Gastrocnemius medialis (tissue), 4 donors: Measurements from ENCODE around the gene INS. TPM values are rescaled to one million over a fixed set of nuclear protein-coding genes. Genes with fewer than 3 reads are reported as not detected.
A peak's percentile ranks its signal among the peaks of the same experiment; 100 is the strongest.

Experiments
- ATAC-seq, 2 donors: fragments of 150-250 bp; one replicate each; pipeline ENCODE4 v1.9.1; 2016
- DNase-seq, 2 donors: peaks; one replicate each; pipeline ENCODE4 v3.0.0-alpha.2; 2019
- H3K27ac ChIP-seq, 4 donors: fragments of 200-600 bp; sonication (generic); 1 replicate in 1 of 4; 2 replicates in 3 of 4; pipeline ENCODE4 v1.5.1; 2016 to 2018; ENCODE audit warnings: mild to moderate bottlenecking in 2 of 4, moderate library complexity in 1 of 4
- H3K27me3 ChIP-seq, 3 donors: fragments of 200-600 bp; sonication (generic) in 2 of 3; 1 replicate in 1 of 3; 2 replicates in 2 of 3; pipeline versions ENCODE4 v1.5.1 to v1.6.0; 2016 to 2019; ENCODE audit warnings: mild to moderate bottlenecking in 1 of 3, moderate library complexity in 1 of 3
- H3K36me3 ChIP-seq, 2 donors: fragments of 200-600 bp; sonication (generic) in 1 of 2; one replicate each; pipeline ENCODE4 v1.5.1; 2017 to 2018
- H3K4me1 ChIP-seq, 2 donors: fragments of 200-600 bp; sonication (generic) in 1 of 2; one replicate each; pipeline ENCODE4 v1.5.1; 2016 to 2017; ENCODE audit warnings: mild to moderate bottlenecking in 2 of 2
- H3K4me3 ChIP-seq, 4 donors: fragments of 200-600 bp; sonication (generic) in 3 of 4; 1 replicate in 1 of 4; 2 replicates in 3 of 4; pipeline ENCODE4 v1.5.1; 2016 to 2019; ENCODE audit warnings: mild to moderate bottlenecking in 2 of 4
- H3K9me3 ChIP-seq, 3 donors: fragments of 200-600 bp; sonication (generic) in 2 of 3; 1 replicate in 1 of 3; 2 replicates in 2 of 3; pipeline ENCODE4 v1.5.1; 2016 to 2019
- CTCF ChIP-seq, 5 experiments: fragments of 450-650 bp in 3 of 5; fragments of 200-600 bp in 2 of 5; sonication (generic) in 2 of 5; IDR thresholded peaks in 4 of 5; conservative IDR thresholded peaks in 1 of 5; 1 replicate in 4 of 5; 2 replicates in 1 of 5; pipeline ENCODE4 v1.5.1; 2016 to 2019; ENCODE audit warnings: antibody characterized with exemption in 5 of 5, mild to moderate bottlenecking in 3 of 5, moderate library complexity in 3 of 5
- POLR2A ChIP-seq, 2 donors: fragments of 450-650 bp; IDR thresholded peaks; one replicate each; pipeline ENCODE4 v1.6.1; 2017; ENCODE audit warnings: antibody characterized with exemption in 2 of 2, mild to moderate bottlenecking in 2 of 2, moderate library complexity in 2 of 2
- in situ Hi-C, 4 donors: fragments of 200-750 bp; cut with MboI; loops; one replicate each; pipeline versions ENCODE4 v1.15.0 to v1.8.0; 2017; ENCODE audit warnings: low sequenced_read_pairs in 4 of 4
- intact Hi-C: fragments of 100-400 bp; cut with DNase I; formaldehyde crosslinking; loops from one replicate; pipeline ENCODE4 v1.15.1; 2023; ENCODE audit warnings: low total_unique reads
- total RNA-seq, 4 donors: library from RNA; depleted of rRNA; stranded (reverse); fragments of >200 nt; gene quantifications; one replicate each; pipeline versions ENCODE4 v1.1.0 to v1.2.3, GENCODE V29; 2016

The INS gene
- total RNA-seq, 4 donors from 2014 or later, result not detected

GRCh38 chr11:2140411-2141400 lies 20.3 kb downstream of the INS start:
- Histone ChIP-seq H3K36me3 (no peaks in the 10 kb centered on the region), H3K27me3 (peaks cover 64 to 90% (median 83%) of the 10 kb centered on the region in 3 donors), H3K9me3 (no peaks in the 10 kb centered on the region), H3K4me1 (peaks cover 7 to 16% of the 10 kb centered on the region in 2 donors), H3K4me3 (peak overlapping the region; percentile 20 to 36 (median 32)), H3K27ac (no peak overlapping the region)
- in situ Hi-C loops (loop anchor here in 1 of 4 donors (25.0 kb wide), 1 partner anchor 103 kb away; no protein-coding TSS in a partner anchor), intact Hi-C loops (loop anchor here (5.0 kb wide), 1 partner anchor 48 kb away; no protein-coding TSS in a partner anchor)
- no peak for DNase-seq
- no peak for TF ChIP-seq CTCF (IDR thresholded peaks at IDR 0.05 in 4 of 5, conservative IDR thresholded peaks at IDR 0.05 in 1 of 5)
- no peak for TF ChIP-seq POLR2A (IDR thresholded peaks at IDR 0.05)
- no peak for ATAC-seq

GRCh38 chr11:2139621-2140337 lies 21.2 kb downstream of the INS start:
- H3K4me3 ChIP-seq, result peak overlapping the region in 3 of 4 donors; percentile 11 to 32 (median 20)
- peaks cover 55 to 85% (median 74%) of the 10 kb centered on the region in 3 donors for H3K27me3 ChIP-seq
- in situ Hi-C loops (loop anchor here in 1 of 4 donors (25.0 kb wide), 1 partner anchor 102 kb away; no protein-coding TSS in a partner anchor), intact Hi-C loops (loop anchor here (5.0 kb wide), 1 partner anchor 47 kb away; no protein-coding TSS in a partner anchor)
- no peak for DNase-seq
- TF ChIP-seq CTCF (IDR thresholded peaks at IDR 0.05 in 4 of 5, conservative IDR thresholded peaks at IDR 0.05 in 1 of 5), result no peak
- TF ChIP-seq POLR2A (IDR thresholded peaks at IDR 0.05), result no peak
- H3K36me3 ChIP-seq, result no peaks in the 10 kb centered on the region
- no peak overlapping the region for H3K27ac ChIP-seq
- peaks cover 7 to 16% of the 10 kb centered on the region in 2 donors for H3K4me1 ChIP-seq
- H3K9me3 ChIP-seq, result no peaks in the 10 kb centered on the region
- ATAC-seq, result no peak

- H3K36me3 ChIP-seq, result no peaks in the 10 kb centered on the region
- in situ Hi-C loops (loop anchor here in 1 of 4 donors (25.0 kb wide), 1 partner anchor 102 kb away; no protein-coding TSS in a partner anchor), intact Hi-C loops (no loop called here)
- peaks cover 51 to 79% (median 73%) of the 10 kb centered on the region in 3 donors for H3K27me3 ChIP-seq
- TF ChIP-seq CTCF (IDR thresholded peaks at IDR 0.05 in 4 of 5, conservative IDR thresholded peaks at IDR 0.05 in 1 of 5) (no peak), POLR2A (IDR thresholded peaks at IDR 0.05) (peak in 1 of 2 donors; percentile 12)
- peak within 1 kb of the TSS; percentile 39 to 50 (median 48) for H3K4me3 ChIP-seq
- ATAC-seq (no peak), DNase-seq (no peak)
- no peaks in the 10 kb centered on the region for H3K9me3 ChIP-seq
- peak within 1 kb of the TSS; percentile 55 to 68 (median 66) for H3K27ac ChIP-seq
- H3K4me1 ChIP-seq, result peaks cover 5 to 11% of the 10 kb centered on the region in 2 donors
Observed at GRCh38 chr11:2139123-2139521, 21.9 kb downstream of the INS start, which contains the start of gene IGF2. TSS of gene IGF2 (minus strand) at chr11:2139389. CDS start at chr11:2135523, 3,866 bp downstream.

GRCh38 chr11:2138431-2139122 lies 22.4 kb downstream of the INS start:
- H3K4me3 ChIP-seq, result peak overlapping the region; percentile 39 to 50 (median 48)
- ATAC-seq (peak in 1 of 2 donors; percentile 12), DNase-seq (no peak)
- H3K9me3 ChIP-seq, result no peaks in the 10 kb centered on the region
- no peak for TF ChIP-seq CTCF (IDR thresholded peaks at IDR 0.05 in 4 of 5, conservative IDR thresholded peaks at IDR 0.05 in 1 of 5)
- no peak for TF ChIP-seq POLR2A (IDR thresholded peaks at IDR 0.05)
- in situ Hi-C loops, result loop anchor here in 1 of 4 donors (25.0 kb wide), 1 partner anchor 101 kb away; no protein-coding TSS in a partner anchor
- intact Hi-C loops, result no loop called here
- peaks cover 0 to 9% of the 10 kb centered on the region in 2 donors for H3K4me1 ChIP-seq
- peaks cover 46 to 75% (median 70%) of the 10 kb centered on the region in 3 donors for H3K27me3 ChIP-seq
- peak overlapping the region; percentile 55 to 68 (median 66) for H3K27ac ChIP-seq
- no peaks in the 10 kb centered on the region for H3K36me3 ChIP-seq
